GM23338 (cell line): ENCODE results near the gene COL21A1. TPM values are rescaled to one million over a fixed set of nuclear protein-coding genes. Genes with fewer than 3 reads are reported as not detected.

Source experiments
- ATAC-seq: fragments of 200-7000 bp; cut with Tn5 transposase; 3 replicates; pipeline ENCODE4 v1.9.1; 2020
- DNase-seq: peaks from one replicate; pipeline ENCODE4 v3.0.0-alpha.2; 2015; ENCODE audit warnings: low spot score
- H2AFZ ChIP-seq: fragments of 200-600 bp; sonication (generic); 2 replicates; pipeline ENCODE4 v1.8.0; 2016; ENCODE audit warnings: antibody characterized with exemption, mild to moderate bottlenecking, moderate library complexity
- H3F3A ChIP-seq: fragments of 200-600 bp; sonication (generic); replicated peaks from 2 replicates; pipeline ENCODE4 v1.8.0; 2017; ENCODE audit warnings: antibody characterized with exemption, mixed run types, low read depth
- H3K27ac ChIP-seq: fragments of 200-600 bp; sonication (generic); 2 replicates; pipeline ENCODE4 v1.6.1; 2016; ENCODE audit warnings: low read depth
- H3K27me3 ChIP-seq: fragments of 200-600 bp; sonication (generic); 2 replicates; pipeline ENCODE4 v1.8.0; 2016; ENCODE audit warnings: mild to moderate bottlenecking, mixed run types, moderate library complexity; ENCODE audit not compliant: insufficient read depth
- H3K36me3 ChIP-seq: fragments of 200-600 bp; sonication (generic); 2 replicates; pipeline ENCODE4 v1.8.0; 2016; ENCODE audit warnings: mild to moderate bottlenecking; ENCODE audit not compliant: insufficient read depth
- H3K4me1 ChIP-seq: fragments of 200-600 bp; sonication (generic); 2 replicates; pipeline ENCODE4 v1.8.0; 2016; ENCODE audit warnings: mild to moderate bottlenecking, moderate library complexity; ENCODE audit not compliant: insufficient read depth
- H3K4me2 ChIP-seq: fragments of 200-600 bp; sonication (generic); 2 replicates; pipeline ENCODE4 v1.7.1; 2017; ENCODE audit warnings: mixed run types
- H3K4me3 ChIP-seq: fragments of 200-600 bp; sonication (generic); 2 replicates; pipeline ENCODE4 v1.6.1; 2016; ENCODE audit warnings: mixed run types
- H3K79me2 ChIP-seq: fragments of 200-600 bp; sonication (generic); replicated peaks from 2 replicates; pipeline ENCODE4 v1.8.0; 2017; ENCODE audit warnings: mild to moderate bottlenecking; ENCODE audit not compliant: insufficient read depth
- H3K9me2 ChIP-seq: fragments of 200-600 bp; sonication (generic); 2 replicates; pipeline ENCODE4 v1.8.0; 2017; ENCODE audit not compliant: insufficient read depth
- H4K20me1 ChIP-seq: fragments of 200-600 bp; sonication (generic); replicated peaks from 2 replicates; pipeline ENCODE4 v1.8.0; 2017; ENCODE audit warnings: mild to moderate bottlenecking; ENCODE audit not compliant: insufficient read depth
- H3K27ac Mint-ChIP-seq: 2 replicates; pipeline ENCODE4 v1.8.0; 2020; ENCODE audit warnings: inconsistent platforms, mild to moderate bottlenecking, moderate library complexity, mixed read lengths
- H3K27me3 Mint-ChIP-seq: 3 replicates; pipeline ENCODE4 v1.8.0; 2022; ENCODE audit warnings: low read depth, mild to moderate bottlenecking, moderate library complexity, mixed read lengths, inconsistent platforms; ENCODE audit not compliant: insufficient read depth, poor library complexity
- H3K36me3 Mint-ChIP-seq: 3 replicates; pipeline ENCODE4 v1.8.0; 2021; ENCODE audit warnings: low read depth, mild to moderate bottlenecking, inconsistent platforms, moderate library complexity, mixed read lengths
- H3K4me1 Mint-ChIP-seq: 3 replicates; pipeline ENCODE4 v1.8.0; 2020; ENCODE audit warnings: mild to moderate bottlenecking, inconsistent platforms, mixed read lengths
- H3K4me3 Mint-ChIP-seq: 3 replicates; pipeline ENCODE4 v1.8.0; 2021; ENCODE audit warnings: moderate library complexity, mild to moderate bottlenecking, inconsistent platforms, mixed read lengths
- H3K9me3 Mint-ChIP-seq: 3 replicates; pipeline ENCODE4 v1.8.0; 2020; ENCODE audit warnings: moderate library complexity, mild to moderate bottlenecking, inconsistent platforms, mixed read lengths
- CTCF ChIP-seq, 2 experiments: fragments of 200-600 bp in 1 of 2; sonication (generic) in 1 of 2; conservative IDR thresholded peaks; 2 replicates each; pipeline versions ENCODE4 v1.5.1 to v1.6.1; 2016 to 2017; ENCODE audit warnings: antibody characterized with exemption in 2 of 2, low read depth in 2 of 2, mild to moderate bottlenecking in 2 of 2, moderate library complexity in 1 of 2
- ETS1 ChIP-seq: IDR thresholded peaks from 2 replicates; pipeline ENCODE4 v1.6.1; 2016; ENCODE audit warnings: antibody characterized with exemption
- EZH2 ChIP-seq: fragments of 200-600 bp; sonication (generic); IDR thresholded peaks from one replicate; pipeline ENCODE4 v1.8.0; 2017; ENCODE audit warnings: antibody characterized with exemption, mild to moderate bottlenecking, low read depth; ENCODE audit not compliant: unreplicated experiment
- EZH2phosphoT487 ChIP-seq: fragments of 200-600 bp; sonication (generic); IDR thresholded peaks from one replicate; pipeline ENCODE4 v1.8.1; 2018; ENCODE audit warnings: antibody characterized with exemption; ENCODE audit not compliant: unreplicated experiment
- POLR2AphosphoS5 ChIP-seq: IDR thresholded peaks from 2 replicates; pipeline ENCODE4 v1.6.1; 2016; ENCODE audit warnings: antibody characterized with exemption, low read depth
- STAT1 ChIP-seq: IDR thresholded peaks from one replicate; pipeline ENCODE4 v1.6.1; 2016; ENCODE audit warnings: antibody characterized with exemption; ENCODE audit not compliant: unreplicated experiment
- ZNF331 ChIP-seq: fragments of 250-450 bp; sonication (Bioruptor Pico); IDR thresholded peaks from 2 replicates; pipeline ENCODE4 v1.5.0; 2020; ENCODE audit warnings: low read depth, mild to moderate bottlenecking, moderate library complexity
- ZNF462 ChIP-seq: fragments of 250-450 bp; sonication (Bioruptor Pico); IDR thresholded peaks from 2 replicates; pipeline ENCODE4 v1.5.0; 2020; ENCODE audit warnings: mild to moderate bottlenecking, moderate library complexity
- polyA plus RNA-seq: library from polyadenylated mRNA; unstranded; fragments of >200 nt; fragmentation: Nextera tagmentation; extraction: Ambion mirVana; gene quantifications from 2 replicates; pipeline ENCODE4 v1.2.1, GENCODE V29; 2016
- total RNA-seq: library from RNA; depleted of rRNA; stranded (reverse); fragments of >200 nt; shearing (Covaris generic); gene quantifications from 2 replicates; pipeline ENCODE4 v1.2.3, GENCODE V29; 2014

The COL21A1 gene
- total and polyA plus RNA-seq, 2 experiments from 2014 or later: 5.0 to 6.2 TPM

- Histone ChIP-seq H3K27ac (no peak overlapping the region), H3K9me2 (peaks cover 16% of the 10 kb centered on the region), H3K27me3 (no peaks in the 10 kb centered on the region), H3F3A (no peaks in the 10 kb centered on the region), H3K36me3 (no peaks in the 10 kb centered on the region), H3K4me3 (no peak overlapping the region), H3K4me1 (0 out of 2 replicates have a peak, but pooled peaks cover 4% of the 10 kb centered on the region), H3K4me2 (no peak overlapping the region), H2AFZ (no peak overlapping the region), H4K20me1 (no peaks in the 10 kb centered on the region), H3K79me2 (no peaks in the 10 kb centered on the region)
- TF ChIP-seq CTCF (conservative IDR thresholded peaks at IDR 0.05; ENCODE audit: low read depth in 2 of 2) (no peak), EZH2phosphoT487 (no peak), EZH2 (no peak), ETS1 (no peak), ZNF462 (no peak), ZNF331 (CRISPR knock-in tag) (no peak), STAT1 (no peak), POLR2AphosphoS5 (no peak)
- DNase-seq (no peak), ATAC-seq (no peak)
- Mint-ChIP-seq H3K4me1 (no peaks in the 10 kb centered on the region), H3K27ac (no peak overlapping the region), H3K4me3 (no peak overlapping the region), H3K9me3 (peaks cover 2% of the 10 kb centered on the region; the same call in 2 of the 3 replicates), H3K27me3 (no peaks in the 10 kb centered on the region), H3K36me3 (0 out of 3 replicates have a peak, but pooled peaks cover 3% of the 10 kb centered on the region)
Measured at GRCh38 chr6:56144538-56145324, 102.6 kb downstream of the COL21A1 start.
